ENCODE data around the gene TBC1D12.

- no peak for TF ChIP-seq POLR2AphosphoS5 (IDR thresholded peaks at IDR 0.05)
- no peak for TF ChIP-seq POLR2A (IDR thresholded peaks at IDR 0.05)
- TF ChIP-seq CTCF (IDR thresholded peaks at IDR 0.05), result no peak
Observed at GRCh38 chr10:94364482-94364881, 37.9 kb upstream of the TBC1D12 start.

All from prostate gland (tissue), 2 donors.